Neural crest cell (in vitro differentiated cells): ENCODE data around the gene XPO6. TPM values are rescaled to one million over a fixed set of nuclear protein-coding genes. Genes with fewer than 3 reads are reported as not detected.
A peak's percentile ranks its signal among the peaks of the same experiment; 100 is the strongest.

Experiments used
- DNase-seq: peaks from one replicate; pipeline ENCODE4 v3.0.0; 2021; ENCODE audit warnings: low read depth, mixed read lengths, low spot score
- H3K27ac Mint-ChIP-seq: one replicate; pipeline ENCODE4 v1.8.0; 2021; ENCODE audit warnings: mild to moderate bottlenecking, mixed read lengths; ENCODE audit not compliant: unreplicated experiment
- H3K27me3 Mint-ChIP-seq: 2 replicates; pipeline ENCODE4 v1.8.0; 2021; ENCODE audit warnings: low read depth, mild to moderate bottlenecking, mixed read lengths
- H3K36me3 Mint-ChIP-seq: 2 replicates; pipeline ENCODE4 v1.8.0; 2021; ENCODE audit warnings: low read depth, mild to moderate bottlenecking, mixed read lengths
- H3K4me1 Mint-ChIP-seq: 2 replicates; pipeline ENCODE4 v1.8.0; 2021; ENCODE audit warnings: mixed read lengths
- H3K4me3 Mint-ChIP-seq: one replicate; pipeline ENCODE4 v1.8.0; 2021; ENCODE audit warnings: mild to moderate bottlenecking, mixed read lengths
- H3K9me3 Mint-ChIP-seq: 2 replicates; pipeline ENCODE4 v1.8.0; 2021; ENCODE audit warnings: mixed read lengths
- total RNA-seq: library from RNA; stranded (reverse); gene quantifications from 2 replicates; pipeline ENCODE4 v1.2.1, GENCODE V29; 2021
- TF ChIP-seq, protein P1 (sequence below): fragments of 200-600 bp; sonication (generic); conservative IDR thresholded peaks from 2 replicates; pipeline ENCODE4 v1.5.0; 2021; ENCODE audit warnings: antibody characterized with exemption, mild to moderate bottlenecking

Gene XPO6
- total RNA-seq, 1 donor from 2014 or later: 146 TPM

DNA sequence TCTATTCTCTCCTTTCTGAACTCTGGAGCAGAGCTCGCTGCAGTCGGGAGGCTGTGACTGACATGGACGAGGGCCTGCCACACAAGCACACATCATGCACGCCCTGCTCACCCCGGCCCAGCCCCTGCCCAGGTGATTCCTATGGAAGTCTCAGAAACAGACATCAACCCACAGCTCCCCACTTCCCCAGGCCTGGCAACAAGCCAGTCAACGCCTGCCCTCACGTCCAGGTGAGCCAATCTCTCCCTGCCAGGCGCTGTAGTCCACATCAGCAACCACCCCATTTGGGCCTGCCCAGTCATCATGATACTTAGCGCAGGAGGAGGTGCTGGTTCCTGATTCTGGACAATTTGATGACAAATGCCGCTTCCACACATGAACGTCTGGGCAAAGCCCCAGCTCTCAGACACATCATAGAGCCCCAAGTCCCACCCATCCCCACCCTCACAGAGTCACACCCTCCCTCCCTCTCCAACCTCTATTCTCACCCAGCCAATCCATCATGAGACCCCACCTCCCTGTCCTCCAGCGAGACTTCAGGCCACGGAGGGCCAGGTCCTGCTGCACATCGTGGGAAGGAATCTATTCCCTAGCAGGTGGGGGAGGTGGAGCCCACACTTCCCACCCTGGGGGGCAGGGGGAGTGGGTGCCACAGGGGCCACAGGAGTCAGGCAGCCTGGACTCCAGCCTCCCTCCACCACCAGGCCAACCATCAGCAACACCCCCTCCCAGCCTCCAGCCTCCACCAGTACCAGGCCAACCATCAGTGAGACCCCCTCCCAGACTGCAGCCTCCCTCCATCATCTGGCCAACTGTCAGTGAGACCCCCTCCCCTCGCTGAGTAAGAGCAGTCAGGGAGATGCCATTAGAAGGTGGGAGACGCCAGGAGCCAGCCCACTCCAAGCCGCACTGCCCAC lies 114.5 kb downstream of the XPO6 start:
- peaks cover 4% of the 10 kb centered on the region for H3K4me1 Mint-ChIP-seq
- H3K27ac Mint-ChIP-seq: no peak overlapping the region
- no peak for DNase-seq
- H3K9me3 Mint-ChIP-seq: no peaks in the 10 kb centered on the region
- TF ChIP-seq, protein P1, sequence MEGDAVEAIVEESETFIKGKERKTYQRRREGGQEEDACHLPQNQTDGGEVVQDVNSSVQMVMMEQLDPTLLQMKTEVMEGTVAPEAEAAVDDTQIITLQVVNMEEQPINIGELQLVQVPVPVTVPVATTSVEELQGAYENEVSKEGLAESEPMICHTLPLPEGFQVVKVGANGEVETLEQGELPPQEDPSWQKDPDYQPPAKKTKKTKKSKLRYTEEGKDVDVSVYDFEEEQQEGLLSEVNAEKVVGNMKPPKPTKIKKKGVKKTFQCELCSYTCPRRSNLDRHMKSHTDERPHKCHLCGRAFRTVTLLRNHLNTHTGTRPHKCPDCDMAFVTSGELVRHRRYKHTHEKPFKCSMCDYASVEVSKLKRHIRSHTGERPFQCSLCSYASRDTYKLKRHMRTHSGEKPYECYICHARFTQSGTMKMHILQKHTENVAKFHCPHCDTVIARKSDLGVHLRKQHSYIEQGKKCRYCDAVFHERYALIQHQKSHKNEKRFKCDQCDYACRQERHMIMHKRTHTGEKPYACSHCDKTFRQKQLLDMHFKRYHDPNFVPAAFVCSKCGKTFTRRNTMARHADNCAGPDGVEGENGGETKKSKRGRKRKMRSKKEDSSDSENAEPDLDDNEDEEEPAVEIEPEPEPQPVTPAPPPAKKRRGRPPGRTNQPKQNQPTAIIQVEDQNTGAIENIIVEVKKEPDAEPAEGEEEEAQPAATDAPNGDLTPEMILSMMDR: no peak
- H3K4me3 Mint-ChIP-seq: no peak overlapping the region
- peaks cover 5% of the 10 kb centered on the region for H3K36me3 Mint-ChIP-seq
- H3K27me3 Mint-ChIP-seq: no peaks in the 10 kb centered on the region

DNA sequence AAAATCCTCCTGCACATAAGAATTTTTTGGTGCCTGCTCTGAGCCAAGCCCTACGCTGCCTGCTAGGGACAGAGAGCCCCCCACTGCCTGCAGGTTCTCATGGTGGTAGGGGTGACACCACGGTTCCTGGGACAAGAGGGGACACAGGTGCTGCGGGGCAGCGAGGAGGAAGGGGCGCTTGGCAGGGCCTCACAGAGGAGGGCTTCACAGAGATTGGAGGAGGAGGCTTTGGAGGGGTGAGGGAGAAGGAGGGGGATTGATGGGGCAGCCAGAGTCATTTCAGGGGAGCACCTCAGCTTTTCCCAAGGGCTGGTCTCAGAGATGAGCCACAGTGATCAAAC lies 118.4 kb downstream of the XPO6 start:
- H3K4me3 Mint-ChIP-seq: no peak overlapping the region
- no peak overlapping the region for H3K27ac Mint-ChIP-seq
- peaks cover 2% of the 10 kb centered on the region for H3K27me3 Mint-ChIP-seq
- TF ChIP-seq, protein P1: no peak
- no peaks in the 10 kb centered on the region for H3K9me3 Mint-ChIP-seq
- peaks cover 4% of the 10 kb centered on the region for H3K4me1 Mint-ChIP-seq
- H3K36me3 Mint-ChIP-seq: no peaks in the 10 kb centered on the region
- no peak for DNase-seq

DNA sequence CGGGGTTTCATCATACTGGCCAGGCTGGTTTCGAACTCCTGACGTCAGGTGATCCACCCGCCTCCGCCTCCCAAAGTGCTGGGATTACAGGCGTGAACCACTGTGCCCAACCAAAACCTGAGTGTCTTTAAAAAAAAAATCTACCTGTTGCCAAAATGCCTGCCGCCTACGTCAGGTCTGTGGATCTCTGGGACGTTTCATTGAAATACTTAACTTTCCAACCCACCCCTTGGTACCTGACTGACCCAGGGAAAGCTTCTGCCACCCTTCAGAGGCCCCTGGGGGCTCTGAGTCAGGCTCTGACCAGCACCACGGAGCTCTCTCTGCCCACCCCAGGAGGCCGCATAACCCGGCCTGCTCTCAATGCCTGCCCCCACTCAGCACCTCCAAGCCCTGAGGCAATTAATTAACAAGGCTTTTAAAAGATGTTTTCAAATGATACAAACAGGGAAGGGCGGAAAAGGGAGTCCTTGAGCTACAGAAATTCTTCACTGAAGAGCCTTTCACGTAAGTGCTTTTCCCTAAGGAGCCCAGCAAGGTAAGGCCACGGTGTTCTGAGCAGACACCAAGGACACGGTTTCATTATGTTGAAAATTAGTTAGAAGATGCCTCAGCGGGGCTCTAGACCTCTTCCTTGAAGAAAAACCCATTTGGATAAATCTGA lies 118.9 kb downstream of the XPO6 start:
- Mint-ChIP-seq H3K36me3 (no peaks in the 10 kb centered on the region), H3K4me3 (no peak overlapping the region), H3K9me3 (no peaks in the 10 kb centered on the region), H3K27me3 (peaks cover 2% of the 10 kb centered on the region), H3K27ac (no peak overlapping the region), H3K4me1 (peaks cover 4% of the 10 kb centered on the region)
- TF ChIP-seq, protein P1: no peak
- no peak for DNase-seq

DNA sequence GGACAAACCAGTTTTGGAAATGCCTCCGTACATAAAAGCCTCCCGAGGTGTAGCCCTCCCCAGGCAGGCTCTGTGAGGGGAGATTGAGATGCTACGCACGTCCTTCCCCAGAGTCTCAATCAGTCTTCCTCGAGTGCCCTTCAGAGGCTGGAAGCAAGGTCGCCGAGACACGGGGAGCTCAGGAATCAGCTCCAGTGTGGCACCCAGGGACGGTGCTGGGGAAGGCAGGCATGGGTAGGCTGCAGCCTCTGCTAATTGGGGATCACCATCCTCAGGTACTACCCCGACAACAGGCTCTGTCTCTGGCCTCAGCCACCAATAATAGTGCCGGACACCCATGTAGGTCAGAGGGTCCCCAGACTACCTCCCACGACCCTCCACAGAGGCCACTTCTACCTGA lies 120.1 kb downstream of the XPO6 start:
- no peak for DNase-seq
- H3K36me3 Mint-ChIP-seq: no peaks in the 10 kb centered on the region
- peaks cover 4% of the 10 kb centered on the region for H3K4me1 Mint-ChIP-seq
- H3K27ac Mint-ChIP-seq: no peak overlapping the region
- TF ChIP-seq, protein P1: no peak
- H3K27me3 Mint-ChIP-seq: peaks cover 2% of the 10 kb centered on the region
- H3K4me3 Mint-ChIP-seq: no peak overlapping the region
- H3K9me3 Mint-ChIP-seq: no peaks in the 10 kb centered on the region

DNA sequence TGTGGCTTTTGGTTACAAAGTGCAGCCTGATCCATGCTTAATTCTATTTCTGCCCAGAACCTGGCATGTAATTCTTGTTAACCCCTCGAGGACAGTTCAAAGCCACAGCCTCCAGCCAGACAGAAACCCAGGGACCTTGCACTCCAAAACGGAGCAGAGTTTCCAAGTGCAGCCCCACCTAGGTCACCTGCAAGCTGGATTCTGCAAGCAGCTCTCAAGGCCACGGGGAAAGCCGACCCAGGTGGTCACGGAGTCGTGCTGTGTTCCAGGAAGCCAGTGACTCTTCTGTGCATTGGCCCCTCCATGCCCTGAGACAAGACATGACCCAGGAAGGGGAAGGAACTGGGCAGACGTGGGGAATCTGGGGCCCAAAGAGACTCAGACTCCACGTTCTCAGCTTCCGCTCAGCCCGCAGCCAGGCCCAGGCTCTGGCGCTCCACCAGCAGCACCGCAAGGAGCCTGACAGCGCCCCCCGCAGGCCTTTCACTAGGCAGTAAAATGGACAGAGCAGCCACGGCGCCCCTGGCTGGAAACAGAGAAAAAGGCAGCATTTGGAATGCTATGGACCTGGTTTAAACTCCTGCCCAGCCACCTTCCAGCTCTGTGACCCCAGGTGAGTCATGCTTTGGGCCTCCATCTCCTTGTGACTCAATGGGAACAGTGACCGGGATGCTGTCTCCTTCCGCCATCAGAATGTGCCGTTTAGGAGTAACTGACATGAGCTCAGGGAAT lies 121.0 kb downstream of the XPO6 start:
- Mint-ChIP-seq H3K4me1 (peaks cover 4% of the 10 kb centered on the region), H3K27ac (no peak overlapping the region), H3K27me3 (peaks cover 2% of the 10 kb centered on the region), H3K9me3 (no peaks in the 10 kb centered on the region), H3K36me3 (no peaks in the 10 kb centered on the region), H3K4me3 (no peak overlapping the region)
- no peak for DNase-seq
- TF ChIP-seq, protein P1: peak; percentile 18
